IMR-90 (cell line): ENCODE measurements around the gene STX4.

Experiments
- CHD1 ChIP-seq: IDR thresholded peaks from 2 replicates; pipeline ENCODE4 v1.6.1; 2012; ENCODE audit warnings: low read depth, low read length, improper control_type of control experiment
- MXI1 ChIP-seq: IDR thresholded peaks from 2 replicates; pipeline ENCODE4 v1.6.1; 2012; ENCODE audit warnings: low read depth, mild to moderate bottlenecking, low read length, moderate library complexity, borderline replicate concordance
- NFE2L2 ChIP-seq: fragments of 150-350 bp; IDR thresholded peaks from 2 replicates; pipeline ENCODE4 v1.6.1; 2016; ENCODE audit warnings: low read depth, mild to moderate bottlenecking, low read length
- POLR2A ChIP-seq: IDR thresholded peaks from 2 replicates; pipeline ENCODE4 v1.6.1; 2012; ENCODE audit warnings: mild to moderate bottlenecking, low read depth, low read length
- RAD21 ChIP-seq: IDR thresholded peaks from 2 replicates; pipeline ENCODE4 v1.6.1; 2012; ENCODE audit warnings: low read length, improper control_type of control experiment
- SMC3 ChIP-seq: fragments of 150-350 bp; IDR thresholded peaks from 2 replicates; pipeline ENCODE4 v1.6.1; 2016; ENCODE audit warnings: low read depth, mild to moderate bottlenecking, antibody characterized with exemption, low read length, moderate library complexity
- TF ChIP-seq, protein P1 (sequence below): conservative IDR thresholded peaks from 2 replicates; pipeline ENCODE4 v1.5.1; 2012; ENCODE audit warnings: mild to moderate bottlenecking, low read depth, low read length, improper control_type of control experiment
- TF ChIP-seq, protein P2 (sequence below): fragments of 150-350 bp; IDR thresholded peaks from 2 replicates; pipeline ENCODE4 v1.6.1; 2017; ENCODE audit warnings: mild to moderate bottlenecking, antibody characterized with exemption, low read length, low read depth

DNA sequence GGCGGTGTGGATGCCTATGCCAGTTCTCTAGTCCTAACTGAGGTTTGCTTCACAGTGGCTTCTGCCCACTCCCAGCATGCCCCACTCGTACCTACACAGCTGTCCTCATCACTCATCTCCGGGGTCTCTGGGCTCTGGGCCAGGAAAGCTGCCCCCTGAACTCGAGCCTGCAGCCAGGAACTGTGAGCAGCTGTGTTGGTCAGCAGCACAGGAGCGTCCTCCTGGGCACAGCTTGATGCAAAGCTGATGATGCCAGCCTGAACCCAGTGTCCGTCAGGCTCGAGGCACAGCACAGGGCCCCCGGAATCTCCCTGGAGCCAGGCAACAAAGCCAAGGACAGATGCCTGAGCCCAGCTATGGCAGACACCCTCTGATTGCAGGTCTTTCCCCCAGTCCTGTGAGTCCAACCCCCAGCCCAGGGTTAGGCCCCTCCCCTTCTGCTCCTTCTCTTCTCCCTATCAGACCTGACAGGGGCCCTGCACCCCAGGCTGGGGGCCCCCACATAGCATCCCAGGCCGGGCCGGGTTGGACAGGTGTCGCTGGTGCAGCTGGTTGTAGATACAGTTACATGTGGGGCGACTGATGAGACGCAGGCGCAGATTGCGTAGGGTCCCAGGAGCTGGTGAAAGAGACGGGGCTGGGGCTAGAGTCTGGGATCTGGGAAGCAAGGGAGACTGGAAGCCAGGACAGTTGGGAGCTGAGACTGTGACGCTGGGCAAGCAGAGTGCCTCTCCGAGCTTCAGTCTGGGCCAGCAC, 52.7 kb downstream of the STX4 start:
- TF ChIP-seq, protein P1, sequence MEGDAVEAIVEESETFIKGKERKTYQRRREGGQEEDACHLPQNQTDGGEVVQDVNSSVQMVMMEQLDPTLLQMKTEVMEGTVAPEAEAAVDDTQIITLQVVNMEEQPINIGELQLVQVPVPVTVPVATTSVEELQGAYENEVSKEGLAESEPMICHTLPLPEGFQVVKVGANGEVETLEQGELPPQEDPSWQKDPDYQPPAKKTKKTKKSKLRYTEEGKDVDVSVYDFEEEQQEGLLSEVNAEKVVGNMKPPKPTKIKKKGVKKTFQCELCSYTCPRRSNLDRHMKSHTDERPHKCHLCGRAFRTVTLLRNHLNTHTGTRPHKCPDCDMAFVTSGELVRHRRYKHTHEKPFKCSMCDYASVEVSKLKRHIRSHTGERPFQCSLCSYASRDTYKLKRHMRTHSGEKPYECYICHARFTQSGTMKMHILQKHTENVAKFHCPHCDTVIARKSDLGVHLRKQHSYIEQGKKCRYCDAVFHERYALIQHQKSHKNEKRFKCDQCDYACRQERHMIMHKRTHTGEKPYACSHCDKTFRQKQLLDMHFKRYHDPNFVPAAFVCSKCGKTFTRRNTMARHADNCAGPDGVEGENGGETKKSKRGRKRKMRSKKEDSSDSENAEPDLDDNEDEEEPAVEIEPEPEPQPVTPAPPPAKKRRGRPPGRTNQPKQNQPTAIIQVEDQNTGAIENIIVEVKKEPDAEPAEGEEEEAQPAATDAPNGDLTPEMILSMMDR = no peak
- TF ChIP-seq RAD21 (no peak), NFE2L2 (no peak), POLR2A (no peak), CHD1 (no peak), SMC3 (no peak), MXI1 (no peak)
- TF ChIP-seq, protein P2, sequence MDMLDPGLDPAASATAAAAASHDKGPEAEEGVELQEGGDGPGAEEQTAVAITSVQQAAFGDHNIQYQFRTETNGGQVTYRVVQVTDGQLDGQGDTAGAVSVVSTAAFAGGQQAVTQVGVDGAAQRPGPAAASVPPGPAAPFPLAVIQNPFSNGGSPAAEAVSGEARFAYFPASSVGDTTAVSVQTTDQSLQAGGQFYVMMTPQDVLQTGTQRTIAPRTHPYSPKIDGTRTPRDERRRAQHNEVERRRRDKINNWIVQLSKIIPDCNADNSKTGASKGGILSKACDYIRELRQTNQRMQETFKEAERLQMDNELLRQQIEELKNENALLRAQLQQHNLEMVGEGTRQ = no peak
